Osteoblast (primary cell): ENCODE measurements around the gene CDKAL1. TPM values are rescaled to one million over a fixed set of nuclear protein-coding genes. Genes with fewer than 3 reads are reported as not detected.

ENCODE experiments used
- DNase-seq: peaks from one replicate; pipeline ENCODE4 v3.0.0; 2011; ENCODE audit warnings: low spot score, mixed read lengths; ENCODE audit not compliant: insufficient read length; ENCODE audit errors: missing footprints
- H2AFZ ChIP-seq: 2 replicates; pipeline ENCODE4 v1.6.0; 2011; ENCODE audit warnings: mild to moderate bottlenecking, low read length
- H3K27ac ChIP-seq: 2 replicates; pipeline ENCODE4 v1.5.1; 2011; ENCODE audit warnings: mild to moderate bottlenecking, low read depth, low read length, moderate library complexity
- H3K27me3 ChIP-seq: 2 replicates; pipeline ENCODE4 v1.6.0; 2012; ENCODE audit warnings: mild to moderate bottlenecking, control low read depth, inconsistent platforms, low read length, moderate library complexity; ENCODE audit not compliant: insufficient read depth
- H3K36me3 ChIP-seq: 2 replicates; pipeline ENCODE4 v1.5.1; 2011; ENCODE audit warnings: mild to moderate bottlenecking, low read length, control low read depth, moderate library complexity; ENCODE audit not compliant: insufficient read depth
- H3K4me1 ChIP-seq: 2 replicates; pipeline ENCODE4 v1.5.1; 2011; ENCODE audit warnings: mild to moderate bottlenecking, low read length, control low read depth, moderate library complexity; ENCODE audit not compliant: insufficient read depth
- H3K4me2 ChIP-seq: 2 replicates; pipeline ENCODE4 v1.6.0; 2011; ENCODE audit warnings: mild to moderate bottlenecking, low read length; ENCODE audit not compliant: insufficient read depth
- H3K4me3 ChIP-seq: fragments of 200-600 bp; sonication (generic); 3 replicates; pipeline ENCODE4 v1.5.1; 2012; ENCODE audit warnings: mild to moderate bottlenecking, low read length, inconsistent platforms; ENCODE audit not compliant: insufficient read depth
- H3K79me2 ChIP-seq: 2 replicates; pipeline ENCODE4 v1.6.0; 2012; ENCODE audit warnings: mild to moderate bottlenecking, low read length, control low read depth, inconsistent platforms; ENCODE audit not compliant: insufficient read depth
- H3K9me3 ChIP-seq: 2 replicates; pipeline ENCODE4 v1.5.1; 2011; ENCODE audit warnings: low read depth, low read length, control low read depth
- H4K20me1 ChIP-seq: 2 replicates; pipeline ENCODE4 v1.6.0; 2012; ENCODE audit warnings: mild to moderate bottlenecking, low read length, control low read depth; ENCODE audit not compliant: insufficient read depth
- total RNA-seq: library from RNA; depleted of rRNA; stranded (reverse); fragments of >200 nt; gene quantifications from 2 replicates; pipeline ENCODE4 v1.2.3, GENCODE V29; 2012
- TF ChIP-seq, protein P1 (sequence below): IDR thresholded peaks from 2 replicates; pipeline ENCODE4 v1.5.1; 2011; ENCODE audit warnings: mild to moderate bottlenecking, low read depth, low read length, moderate library complexity; ENCODE audit errors: extremely low read depth

The CDKAL1 gene
- total RNA-seq, 1 donor = 18.5 TPM

GRCh38 chr6:20868397-20869096 lies 334.3 kb downstream of the CDKAL1 start:
- Histone ChIP-seq H3K4me2 (no peak overlapping the region), H3K27ac (no peak overlapping the region), H4K20me1 (no peaks in the 10 kb centered on the region), H3K9me3 (no peaks in the 10 kb centered on the region), H3K27me3 (no peaks in the 10 kb centered on the region), H3K79me2 (no peaks in the 10 kb centered on the region), H2AFZ (no peak overlapping the region), H3K4me1 (peaks cover 6% of the 10 kb centered on the region), H3K36me3 (no peaks in the 10 kb centered on the region), H3K4me3 (no peak overlapping the region)
- TF ChIP-seq, protein P1, sequence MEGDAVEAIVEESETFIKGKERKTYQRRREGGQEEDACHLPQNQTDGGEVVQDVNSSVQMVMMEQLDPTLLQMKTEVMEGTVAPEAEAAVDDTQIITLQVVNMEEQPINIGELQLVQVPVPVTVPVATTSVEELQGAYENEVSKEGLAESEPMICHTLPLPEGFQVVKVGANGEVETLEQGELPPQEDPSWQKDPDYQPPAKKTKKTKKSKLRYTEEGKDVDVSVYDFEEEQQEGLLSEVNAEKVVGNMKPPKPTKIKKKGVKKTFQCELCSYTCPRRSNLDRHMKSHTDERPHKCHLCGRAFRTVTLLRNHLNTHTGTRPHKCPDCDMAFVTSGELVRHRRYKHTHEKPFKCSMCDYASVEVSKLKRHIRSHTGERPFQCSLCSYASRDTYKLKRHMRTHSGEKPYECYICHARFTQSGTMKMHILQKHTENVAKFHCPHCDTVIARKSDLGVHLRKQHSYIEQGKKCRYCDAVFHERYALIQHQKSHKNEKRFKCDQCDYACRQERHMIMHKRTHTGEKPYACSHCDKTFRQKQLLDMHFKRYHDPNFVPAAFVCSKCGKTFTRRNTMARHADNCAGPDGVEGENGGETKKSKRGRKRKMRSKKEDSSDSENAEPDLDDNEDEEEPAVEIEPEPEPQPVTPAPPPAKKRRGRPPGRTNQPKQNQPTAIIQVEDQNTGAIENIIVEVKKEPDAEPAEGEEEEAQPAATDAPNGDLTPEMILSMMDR = no peak
- DNase-seq = no peak

GRCh38 chr6:20870021-20870420 lies 335.8 kb downstream of the CDKAL1 start:
- H3K9me3 ChIP-seq = no peaks in the 10 kb centered on the region
- no peak for DNase-seq
- H2AFZ ChIP-seq = no peak overlapping the region
- H3K27ac ChIP-seq = no peak overlapping the region
- peaks cover 6% of the 10 kb centered on the region for H3K4me1 ChIP-seq
- no peaks in the 10 kb centered on the region for H3K27me3 ChIP-seq
- H3K4me2 ChIP-seq = no peak overlapping the region
- no peaks in the 10 kb centered on the region for H4K20me1 ChIP-seq
- H3K79me2 ChIP-seq = no peaks in the 10 kb centered on the region
- TF ChIP-seq, protein P1 = no peak
- H3K36me3 ChIP-seq = no peaks in the 10 kb centered on the region
- H3K4me3 ChIP-seq = no peak overlapping the region

- Histone ChIP-seq H4K20me1 (no peaks in the 10 kb centered on the region), H3K27me3 (no peaks in the 10 kb centered on the region), H3K36me3 (no peaks in the 10 kb centered on the region), H3K4me2 (no peak overlapping the region), H3K79me2 (no peaks in the 10 kb centered on the region), H3K4me3 (no peak overlapping the region), H3K4me1 (peaks cover 6% of the 10 kb centered on the region), H3K9me3 (no peaks in the 10 kb centered on the region), H3K27ac (no peak overlapping the region), H2AFZ (no peak overlapping the region)
- TF ChIP-seq, protein P1 = no peak
- no peak for DNase-seq
Observed at GRCh38 chr6:20870493-20870892, 336.2 kb downstream of the CDKAL1 start.

DNA sequence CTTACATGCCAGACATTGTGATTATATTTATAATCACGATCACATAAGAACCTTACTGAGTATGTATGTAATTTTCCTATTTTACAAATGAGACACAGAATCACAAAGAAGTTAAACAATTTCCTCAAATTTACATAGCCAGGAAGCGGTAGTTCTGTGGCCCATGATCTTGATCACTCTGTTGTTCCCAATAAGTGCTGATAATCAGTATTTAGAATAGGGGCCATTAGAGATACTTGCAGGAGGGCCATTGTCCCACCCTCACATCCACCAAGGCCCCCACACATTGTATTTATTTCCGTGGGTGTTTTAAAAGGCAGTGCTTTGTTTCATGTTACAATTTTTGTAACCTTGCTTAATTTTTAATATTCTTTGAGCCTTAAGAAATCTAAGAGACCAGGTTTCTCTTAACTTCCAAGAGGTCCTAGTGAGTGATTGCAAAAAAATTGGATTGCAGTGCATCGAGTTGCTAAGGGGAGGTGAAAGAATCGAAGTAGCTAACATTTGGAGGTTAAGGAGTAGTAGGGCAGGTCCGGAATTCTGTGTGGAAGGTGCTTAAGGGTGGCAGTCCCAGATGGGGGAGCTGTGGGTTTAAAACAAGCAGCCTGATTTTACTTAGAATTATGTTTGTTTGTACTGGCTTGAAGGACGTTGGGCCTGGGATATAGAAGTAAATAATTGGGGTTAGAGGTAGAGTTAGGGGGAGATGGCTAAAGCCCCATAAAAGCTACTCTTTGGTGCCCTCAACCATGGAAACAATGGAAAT lies 339.4 kb downstream of the CDKAL1 start:
- no peaks in the 10 kb centered on the region for H3K9me3 ChIP-seq
- no peak for DNase-seq
- H3K4me1 ChIP-seq = peaks cover 27% of the 10 kb centered on the region
- TF ChIP-seq, protein P1 = peak; percentile 38
- H2AFZ ChIP-seq = no peak overlapping the region
- no peaks in the 10 kb centered on the region for H3K79me2 ChIP-seq
- H3K27ac ChIP-seq = no peak overlapping the region
- no peaks in the 10 kb centered on the region for H3K27me3 ChIP-seq
- H3K4me2 ChIP-seq = no peak overlapping the region
- no peak overlapping the region for H3K4me3 ChIP-seq
- no peaks in the 10 kb centered on the region for H3K36me3 ChIP-seq
- H4K20me1 ChIP-seq = no peaks in the 10 kb centered on the region
